Liver (tissue), 9 donors: ENCODE measurements around the gene UQCR11. TPM values are rescaled to one million over a fixed set of nuclear protein-coding genes. Genes with fewer than 3 reads are reported as not detected.

Experiments
- DNase-seq: peaks from one replicate; pipeline ENCODE4 v3.0.0-alpha.2; 2017; ENCODE audit warnings: low spot score
- H3K27ac ChIP-seq, 2 donors: one replicate each; pipeline ENCODE4 v1.7.0; 2013; ENCODE audit warnings: inconsistent platforms in 2 of 2, low read length in 2 of 2, control low read depth in 1 of 2, low read depth in 1 of 2, mild to moderate bottlenecking in 1 of 2
- H3K27me3 ChIP-seq, 4 donors: one replicate each; pipeline versions ENCODE4 v1.6.1 to v1.7.0; 2013; ENCODE audit warnings: low read length in 3 of 4, inconsistent platforms in 1 of 4, mild to moderate bottlenecking in 1 of 4, moderate library complexity in 1 of 4; ENCODE audit not compliant: control insufficient read depth in 4 of 4, insufficient read depth in 4 of 4
- H3K36me3 ChIP-seq, 4 donors: one replicate each; pipeline versions ENCODE4 v1.6.1 to v1.7.0; 2013; ENCODE audit warnings: low read length in 3 of 4, mild to moderate bottlenecking in 3 of 4, low read depth in 1 of 4, moderate library complexity in 1 of 4; ENCODE audit not compliant: control insufficient read depth in 4 of 4, insufficient read depth in 3 of 4
- H3K4me1 ChIP-seq, 4 donors: one replicate each; pipeline versions ENCODE4 v1.6.1 to v1.7.0; 2013; ENCODE audit warnings: low read length in 3 of 4, mild to moderate bottlenecking in 3 of 4, moderate library complexity in 1 of 4; ENCODE audit not compliant: control insufficient read depth in 4 of 4, insufficient read depth in 4 of 4
- H3K4me3 ChIP-seq, 3 donors: one replicate each; pipeline versions ENCODE4 v1.6.1 to v1.7.0; 2013; ENCODE audit warnings: low read length in 3 of 3, control low read depth in 1 of 3, low read depth in 1 of 3, mild to moderate bottlenecking in 1 of 3
- H3K9ac ChIP-seq, 2 donors: one replicate each; pipeline ENCODE4 v1.7.0; 2013; ENCODE audit warnings: low read length in 2 of 2, mild to moderate bottlenecking in 2 of 2, moderate library complexity in 2 of 2, control low read depth in 1 of 2, low read depth in 1 of 2
- H3K9me3 ChIP-seq, 4 donors: one replicate each; pipeline versions ENCODE4 v1.6.1 to v1.7.0; 2013; ENCODE audit warnings: low read length in 3 of 4; ENCODE audit not compliant: control insufficient read depth in 4 of 4
- ATF3 ChIP-seq: IDR thresholded peaks from 2 replicates; pipeline ENCODE4 v1.6.1; 2016; ENCODE audit warnings: antibody characterized with exemption
- CTCF ChIP-seq: fragments of 150-350 bp; IDR thresholded peaks from 2 replicates; pipeline ENCODE4 v1.5.1; 2017; ENCODE audit warnings: improper control_type of control experiment, low read depth, low read length; ENCODE audit not compliant: missing input control
- EGR1 ChIP-seq, 2 donors: IDR thresholded peaks; 2 replicates each; pipeline ENCODE4 v1.6.1; 2016 to 2018; ENCODE audit warnings: antibody characterized with exemption in 2 of 2, low read depth in 2 of 2
- FOXA1 ChIP-seq: IDR thresholded peaks from 2 replicates; pipeline ENCODE4 v1.6.1; 2016; ENCODE audit warnings: antibody characterized with exemption
- FOXA2 ChIP-seq: IDR thresholded peaks from 2 replicates; pipeline ENCODE4 v1.6.1; 2016; ENCODE audit warnings: antibody characterized with exemption
- GABPA ChIP-seq, 2 donors: IDR thresholded peaks in 1 of 2; conservative IDR thresholded peaks in 1 of 2; 2 replicates each; pipeline ENCODE4 v1.6.1; 2016; ENCODE audit warnings: antibody characterized with exemption in 2 of 2, mild to moderate bottlenecking in 1 of 2, moderate library complexity in 1 of 2
- HNF4A ChIP-seq, 2 donors: conservative IDR thresholded peaks; 2 replicates each; pipeline ENCODE4 v1.6.1; 2016; ENCODE audit warnings: antibody characterized with exemption in 2 of 2, mild to moderate bottlenecking in 2 of 2
- HNF4G ChIP-seq: IDR thresholded peaks from 2 replicates; pipeline ENCODE4 v1.6.1; 2016; ENCODE audit warnings: antibody characterized with exemption
- JUND ChIP-seq, 2 donors: IDR thresholded peaks; 2 replicates each; pipeline ENCODE4 v1.6.1; 2016; ENCODE audit warnings: antibody characterized with exemption in 2 of 2
- MAX ChIP-seq: IDR thresholded peaks from 2 replicates; pipeline ENCODE4 v1.6.1; 2016; ENCODE audit warnings: antibody characterized with exemption
- RAD21 ChIP-seq, 2 donors: IDR thresholded peaks; 2 replicates each; pipeline ENCODE4 v1.6.1; 2016; ENCODE audit warnings: antibody characterized with exemption in 2 of 2, mild to moderate bottlenecking in 2 of 2
- REST ChIP-seq: IDR thresholded peaks from 2 replicates; pipeline ENCODE4 v1.6.1; 2016; ENCODE audit warnings: antibody characterized with exemption, mild to moderate bottlenecking
- RXRA ChIP-seq, 2 donors: IDR thresholded peaks; 2 replicates each; pipeline ENCODE4 v1.6.1; 2017 to 2018; ENCODE audit warnings: antibody characterized with exemption in 2 of 2, mild to moderate bottlenecking in 1 of 2
- SP1 ChIP-seq: IDR thresholded peaks from 2 replicates; pipeline ENCODE4 v1.6.1; 2018; ENCODE audit warnings: antibody characterized with exemption, mild to moderate bottlenecking
- TAF1 ChIP-seq: conservative IDR thresholded peaks from 2 replicates; pipeline ENCODE4 v1.6.1; 2016; ENCODE audit warnings: antibody characterized with exemption, mild to moderate bottlenecking
- YY1 ChIP-seq: IDR thresholded peaks from 2 replicates; pipeline ENCODE4 v1.6.1; 2016; ENCODE audit warnings: antibody characterized with exemption, mild to moderate bottlenecking
- ZBTB33 ChIP-seq: IDR thresholded peaks from 2 replicates; pipeline ENCODE4 v1.6.1; 2016; ENCODE audit warnings: antibody characterized with exemption
- WGBS: extraction: QIAGEN DNeasy Blood & Tissue Kit; methylation state at CpG from one replicate; pipeline ENCODE4 v1.1.7; 2013; 5-methylcytosine and 5-hydroxymethylcytosine counted together
- polyA plus RNA-seq, 2 donors: library from polyadenylated mRNA; stranded (reverse) in 1 of 2; unstranded in 1 of 2; fragments of 200-250 nt in 1 of 2; fragments of >200 nt in 1 of 2; fragmentation: Nextera tagmentation in 1 of 2; extraction: Ambion mirVana in 1 of 2; gene quantifications; one replicate each; pipeline versions ENCODE4 v1.2.1 to v1.2.3, GENCODE V29; 2013 to 2015
- total RNA-seq, 2 donors: library from RNA; depleted of rRNA; stranded (reverse); fragments of >200 nt; gene quantifications; one replicate each; pipeline ENCODE4 v1.2.3, GENCODE V29; 2014
- donor health status: healthy.
- donor health status: healthy.
- donor health status: healthy.
- donor health status: healthy.
- donor health status: healthy.

UQCR11 gene
- total and polyA plus RNA-seq, 4 donors: 23.8 to 862 (median 82.3) TPM

- Histone ChIP-seq H3K36me3 (no peaks in the 10 kb centered on the region), H3K27me3 (no peaks in the 10 kb centered on the region), H3K9me3 (no peaks in the 10 kb centered on the region), H3K4me1 (peaks cover 0 to 12% (median 8%) of the 10 kb centered on the region in 4 donors), H3K27ac (peak overlapping the region in 1 of 2 donors; percentile 41), H3K9ac (no peak overlapping the region), H3K4me3 (peak overlapping the region in 1 of 3 donors; percentile 82)
- WGBS: 46% methylated on average over 42 of the region's 42 CpGs
- peak; percentile 46 for DNase-seq
- no peak for TF ChIP-seq YY1
- no peak for TF ChIP-seq HNF4G
- TF ChIP-seq FOXA2: no peak
- TF ChIP-seq SP1: no peak
- no peak for TF ChIP-seq MAX
- no peak for TF ChIP-seq JUND (IDR thresholded peaks at IDR 0.05)
- no peak for TF ChIP-seq GABPA (IDR thresholded peaks at IDR 0.05 in 1 of 2, conservative IDR thresholded peaks at IDR 0.05 in 1 of 2)
- no peak for TF ChIP-seq REST
- TF ChIP-seq EGR1 (IDR thresholded peaks at IDR 0.05; ENCODE audit: low read depth in 2 of 2): no peak
- no peak for TF ChIP-seq ATF3
- no peak for TF ChIP-seq TAF1
- TF ChIP-seq CTCF: no peak
- TF ChIP-seq HNF4A (conservative IDR thresholded peaks at IDR 0.05): no peak
- no peak for TF ChIP-seq ZBTB33
- TF ChIP-seq RXRA (IDR thresholded peaks at IDR 0.05): no peak
- TF ChIP-seq RAD21 (IDR thresholded peaks at IDR 0.05): no peak
- TF ChIP-seq FOXA1: no peak
These were observed 38.7 kb downstream of the UQCR11 start for GRCh38 chr19:1566392-1567115.
